ENCODE measurements around the gene ABCC8.

Gene ABCC8

DNA sequence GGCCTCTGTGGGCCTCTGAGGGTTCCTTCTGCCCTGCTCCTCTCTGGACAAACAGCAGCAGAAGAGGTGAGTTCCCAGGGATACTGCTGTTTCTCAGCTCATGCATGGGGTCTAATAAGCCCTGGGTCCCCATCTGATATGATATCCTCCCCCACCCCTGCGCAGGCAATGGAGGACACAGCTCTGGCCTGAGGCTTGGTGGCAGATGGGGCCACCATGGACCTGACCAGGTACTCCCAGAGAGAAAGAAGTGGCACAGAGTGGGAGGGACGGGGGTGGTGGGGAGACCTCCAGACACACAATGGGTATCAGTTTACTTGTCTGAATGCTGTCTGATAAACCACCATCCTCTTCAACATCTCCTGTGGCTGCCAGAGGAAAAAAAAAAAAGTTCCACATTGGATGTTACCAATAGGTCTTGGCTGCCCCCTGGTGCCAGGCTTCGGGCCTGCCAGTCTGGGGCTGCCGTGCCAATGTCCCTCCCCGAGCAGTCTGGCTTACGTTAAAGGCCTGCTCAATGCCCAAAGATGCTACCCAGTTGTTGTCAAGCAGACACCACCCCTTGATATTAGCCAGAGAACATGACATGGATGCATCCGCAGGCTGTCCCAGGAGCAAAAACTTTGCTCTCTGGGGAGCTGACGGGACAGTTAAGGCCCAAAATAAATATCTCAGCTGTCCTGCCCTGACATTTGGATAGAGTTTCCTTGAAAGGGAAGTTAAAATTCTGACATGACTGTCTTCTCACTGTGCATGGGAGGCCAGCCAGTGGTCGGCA is 27.9 kb upstream of the ABCC8 start:
- peak; percentile 47 for DNase-seq

DNA sequence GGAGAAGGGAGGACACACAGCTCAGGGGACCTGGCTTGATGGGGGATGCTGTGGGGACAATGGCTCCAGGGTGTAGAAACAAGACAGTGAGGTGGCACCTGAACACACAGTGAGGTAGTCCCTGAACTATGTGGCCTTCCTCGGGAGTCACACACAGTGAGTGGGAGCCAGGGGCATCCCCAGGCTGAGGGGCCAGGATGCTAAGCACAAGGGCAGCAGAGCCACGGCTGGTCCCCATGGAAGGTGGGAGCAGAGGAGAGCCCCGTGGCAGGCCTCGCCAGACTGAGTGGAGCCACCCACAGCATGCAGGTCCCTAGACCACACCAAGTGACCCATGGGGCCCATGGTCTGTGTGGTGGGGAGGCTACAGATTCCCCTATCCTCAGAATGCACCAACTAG is 26.0 kb upstream of the ABCC8 start:
- DNase-seq = no peak

DNA sequence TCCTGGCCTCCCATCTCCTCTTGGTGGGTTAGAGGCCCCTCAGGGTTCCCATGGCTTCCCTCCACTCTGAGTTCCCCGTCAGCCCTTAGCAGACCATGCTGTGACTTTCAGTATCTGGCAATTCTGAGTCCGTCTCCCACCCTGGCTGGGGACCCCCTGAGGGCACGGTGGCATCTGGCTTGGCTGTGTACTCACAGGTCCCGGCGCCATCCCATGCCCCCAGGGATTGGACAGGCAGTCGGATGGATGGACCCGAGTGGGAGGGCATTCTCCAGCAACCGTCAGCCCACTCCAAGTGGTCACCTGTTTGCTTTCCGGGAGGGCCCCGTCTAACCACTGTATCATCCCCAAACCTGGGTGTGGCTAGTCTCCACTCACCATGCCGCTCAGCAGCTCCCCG is 24.0 kb upstream of the ABCC8 start:
- DNase-seq = no peak

DNA sequence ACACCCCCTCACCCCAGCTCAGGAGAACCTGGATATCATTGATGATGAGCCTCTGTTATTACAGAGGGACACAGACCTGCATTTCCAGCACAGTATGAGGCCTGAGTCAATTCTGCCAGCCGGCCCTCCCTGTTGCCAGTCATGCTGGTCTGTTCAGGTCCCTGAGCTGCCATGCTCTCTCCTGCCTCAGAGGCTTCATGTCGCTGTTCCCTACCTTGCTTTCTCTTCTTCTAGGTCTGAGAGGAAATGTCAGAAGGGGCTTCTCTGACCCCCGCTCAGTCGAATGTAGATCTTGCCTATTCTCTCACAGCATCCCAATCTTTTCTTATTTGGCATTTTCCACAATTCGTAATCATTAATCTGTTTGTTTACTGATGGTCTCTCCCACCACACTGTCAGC is 21.8 kb upstream of the ABCC8 start:
- DNase-seq = no peak

DNA sequence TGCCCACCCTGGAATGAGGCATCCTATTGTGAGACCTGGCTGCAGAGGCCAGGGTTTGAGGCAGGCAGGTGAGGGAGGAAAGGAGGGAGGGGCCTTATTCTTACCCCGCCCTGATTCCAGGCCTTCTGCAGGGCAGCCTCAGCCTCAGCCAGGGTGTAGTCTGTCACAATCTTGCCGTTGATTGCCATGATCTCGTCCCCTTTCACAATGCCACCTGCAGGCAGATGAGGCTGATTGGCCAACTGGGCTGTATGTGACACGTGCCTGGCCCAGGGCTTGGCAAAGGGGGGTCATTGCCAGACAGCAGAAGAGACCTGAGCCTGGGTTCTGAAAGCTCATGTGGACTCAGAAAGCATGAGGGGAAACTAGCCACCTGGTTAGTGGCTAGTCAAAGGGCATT is 21.4 kb upstream of the ABCC8 start:
- DNase-seq = no peak

DNA sequence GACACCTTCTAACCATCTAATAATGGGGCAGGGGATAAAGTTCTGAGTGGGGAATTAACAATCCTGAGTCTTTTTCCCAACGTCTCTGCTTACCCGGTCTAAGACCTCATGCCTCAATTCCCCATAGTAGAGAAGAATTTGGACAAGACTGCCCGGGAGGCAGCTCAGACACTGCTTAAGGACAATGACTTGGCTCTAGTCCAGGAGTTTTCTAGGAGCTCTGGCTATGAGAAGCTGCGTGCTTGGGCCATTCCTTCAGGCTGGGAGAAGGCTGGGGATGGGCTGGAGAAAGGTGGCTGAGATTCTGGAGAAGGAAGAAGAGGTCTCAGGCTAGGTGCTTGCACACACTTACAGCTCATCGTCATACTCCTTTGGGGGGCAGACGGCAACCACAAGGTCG is 19.8 kb upstream of the ABCC8 start:
- no peak for DNase-seq

DNA sequence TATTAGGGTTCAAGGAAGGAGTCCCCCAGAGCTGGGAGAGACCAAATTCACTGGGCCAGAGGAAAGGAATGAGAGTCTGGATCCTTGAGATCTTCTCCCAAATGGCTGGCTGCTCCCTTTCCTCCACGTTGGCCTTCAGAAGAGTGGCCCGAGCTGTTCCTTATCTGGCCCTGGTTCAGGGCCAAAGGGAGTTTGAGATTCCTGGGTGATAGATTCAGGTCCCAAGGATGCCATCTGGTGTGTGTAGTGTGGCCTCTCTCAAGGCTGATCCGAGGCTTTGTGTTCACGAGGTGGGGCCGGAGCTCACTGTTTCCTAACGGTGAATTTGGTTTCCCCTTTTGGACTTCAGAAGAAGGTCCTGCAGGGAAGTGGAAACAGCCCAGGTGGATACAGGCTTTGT is 17.4 kb upstream of the ABCC8 start:
- DNase-seq = no peak

DNA sequence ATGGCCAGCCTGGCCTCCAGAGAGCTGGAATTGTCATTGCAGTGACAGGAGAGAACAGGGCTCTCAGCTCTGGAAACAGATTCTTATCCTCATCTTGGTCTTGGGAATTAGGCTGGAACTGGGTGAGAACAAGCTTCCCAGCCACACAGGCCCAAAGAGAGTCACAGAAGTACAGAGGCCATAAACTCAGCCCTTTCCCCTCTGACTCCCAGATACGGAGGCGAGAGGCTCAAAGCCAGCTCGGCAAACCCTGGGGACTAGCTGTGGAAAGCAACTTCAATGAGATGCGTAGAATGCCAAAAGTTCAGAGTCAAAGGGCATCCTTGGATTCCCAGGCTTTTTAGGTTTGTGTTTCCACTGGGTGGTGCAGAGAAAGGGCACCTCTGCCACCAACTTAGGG is 14.3 kb upstream of the ABCC8 start:
- no peak for DNase-seq

DNA sequence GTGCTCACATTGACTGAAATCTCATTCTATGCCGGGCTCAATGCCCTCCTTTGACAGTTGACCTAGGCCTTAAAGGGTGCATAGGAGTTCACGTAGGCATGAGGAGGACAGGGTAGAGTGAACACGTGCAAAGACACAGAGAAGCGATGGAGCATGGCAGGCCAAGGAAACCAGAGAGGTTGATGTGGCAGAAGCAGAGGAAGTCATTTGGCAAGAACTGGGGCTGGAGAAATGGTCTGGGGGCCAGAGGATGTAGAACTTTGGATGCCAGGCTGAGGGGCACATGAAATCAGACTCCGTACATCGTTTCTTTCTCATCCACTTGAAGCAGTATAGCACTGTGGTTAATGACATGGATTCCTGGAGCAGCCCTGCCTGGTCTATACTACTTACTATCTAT is 13.6 kb upstream of the ABCC8 start:
- DNase-seq = no peak

DNA sequence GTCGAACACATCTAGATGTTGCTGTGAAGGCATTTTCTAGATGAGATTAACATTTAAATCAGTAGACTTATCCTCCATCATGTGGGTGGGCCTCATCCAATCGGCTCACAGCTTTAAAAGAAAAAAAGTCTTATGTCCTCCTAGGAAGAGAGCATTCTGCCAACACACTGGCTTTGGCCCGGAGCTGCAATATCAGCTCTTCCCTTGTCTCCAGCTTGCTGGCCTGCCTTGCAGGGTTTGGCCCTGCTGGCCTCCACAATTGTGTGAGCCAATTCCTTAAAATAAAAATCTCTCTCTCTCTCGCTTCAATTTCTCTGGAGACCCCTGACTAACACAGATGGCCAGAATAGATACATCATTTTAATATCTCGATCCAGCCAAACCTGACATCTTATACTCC is 13.1 kb upstream of the ABCC8 start:
- no peak for DNase-seq

DNA sequence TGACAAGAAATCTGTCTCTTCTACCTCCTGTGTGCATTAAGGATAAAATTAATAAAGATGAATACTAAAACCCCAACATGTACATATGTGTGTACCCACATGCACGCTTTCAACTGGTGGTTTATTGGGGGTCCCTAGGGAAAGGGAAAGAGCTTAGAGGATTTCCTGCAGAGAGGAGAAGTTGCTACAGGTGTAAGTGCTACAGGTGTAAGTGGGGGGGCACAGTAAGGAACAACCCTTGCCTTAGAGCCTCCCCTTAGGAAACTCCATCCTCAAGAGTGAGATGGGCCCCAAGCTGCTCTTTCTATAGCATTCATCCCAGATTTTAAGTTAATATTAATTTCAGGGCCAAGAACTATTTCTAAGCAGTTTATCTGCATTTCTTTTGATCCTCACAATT is 11.9 kb upstream of the ABCC8 start:
- DNase-seq = no peak

DNA sequence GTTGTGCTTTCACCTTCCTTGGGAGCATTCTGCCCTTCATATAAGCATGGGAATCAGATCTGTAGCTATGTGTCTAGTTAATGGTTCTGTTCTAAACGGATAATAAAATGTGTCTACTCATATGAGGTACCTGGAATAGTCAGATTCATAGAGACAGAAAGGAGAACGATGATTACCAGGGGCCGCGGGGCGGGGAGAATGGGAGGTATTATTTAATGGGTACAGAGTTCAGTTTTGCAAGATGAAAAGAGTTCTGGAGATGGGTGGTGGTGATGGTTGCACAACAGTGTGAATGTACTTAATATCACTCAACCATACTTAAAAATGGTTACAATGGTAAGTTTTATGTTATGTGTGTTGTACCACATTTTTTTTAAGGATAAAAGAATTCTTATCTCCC is 10.0 kb upstream of the ABCC8 start:
- no peak for DNase-seq

DNA sequence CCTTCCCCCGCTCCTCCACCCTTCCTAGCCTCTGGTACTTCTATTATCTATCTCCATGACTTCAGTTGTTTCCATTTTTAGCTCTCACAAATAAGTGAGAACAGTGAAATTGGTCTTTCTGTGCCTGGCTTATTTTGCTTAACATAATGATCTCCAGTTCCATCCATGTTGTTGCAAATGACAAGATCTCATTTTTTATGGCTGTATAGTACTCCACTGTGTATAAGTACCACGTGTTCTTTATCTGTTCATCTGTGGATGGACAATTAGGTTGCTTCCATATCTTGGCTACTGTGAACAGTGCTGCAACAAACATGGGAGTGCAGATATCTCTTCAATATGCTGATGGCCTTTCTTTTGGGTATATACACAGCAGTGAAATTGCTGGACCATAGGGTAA is 6.9 kb upstream of the ABCC8 start:
- DNase-seq = no peak

DNA sequence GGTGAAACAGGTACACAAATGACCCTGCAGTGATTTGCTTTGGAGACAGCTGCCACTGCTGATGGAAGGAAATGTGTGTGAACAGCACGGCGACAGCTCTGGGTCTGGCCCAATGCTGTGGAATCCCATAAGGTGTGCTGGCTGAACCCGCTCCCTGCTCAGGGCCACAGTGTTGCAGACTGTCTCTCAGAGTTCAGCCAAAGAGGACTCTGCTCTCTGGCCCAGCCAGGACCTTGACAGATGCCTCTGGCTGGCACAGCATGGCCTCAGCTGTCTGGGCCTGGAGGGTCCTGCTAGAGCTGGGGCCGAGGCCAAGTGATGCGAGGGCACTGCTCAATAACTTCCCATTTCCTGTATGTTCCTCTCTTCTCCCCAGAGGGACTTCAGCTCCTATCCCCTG is 5.3 kb upstream of the ABCC8 start:
- DNase-seq = no peak

DNA sequence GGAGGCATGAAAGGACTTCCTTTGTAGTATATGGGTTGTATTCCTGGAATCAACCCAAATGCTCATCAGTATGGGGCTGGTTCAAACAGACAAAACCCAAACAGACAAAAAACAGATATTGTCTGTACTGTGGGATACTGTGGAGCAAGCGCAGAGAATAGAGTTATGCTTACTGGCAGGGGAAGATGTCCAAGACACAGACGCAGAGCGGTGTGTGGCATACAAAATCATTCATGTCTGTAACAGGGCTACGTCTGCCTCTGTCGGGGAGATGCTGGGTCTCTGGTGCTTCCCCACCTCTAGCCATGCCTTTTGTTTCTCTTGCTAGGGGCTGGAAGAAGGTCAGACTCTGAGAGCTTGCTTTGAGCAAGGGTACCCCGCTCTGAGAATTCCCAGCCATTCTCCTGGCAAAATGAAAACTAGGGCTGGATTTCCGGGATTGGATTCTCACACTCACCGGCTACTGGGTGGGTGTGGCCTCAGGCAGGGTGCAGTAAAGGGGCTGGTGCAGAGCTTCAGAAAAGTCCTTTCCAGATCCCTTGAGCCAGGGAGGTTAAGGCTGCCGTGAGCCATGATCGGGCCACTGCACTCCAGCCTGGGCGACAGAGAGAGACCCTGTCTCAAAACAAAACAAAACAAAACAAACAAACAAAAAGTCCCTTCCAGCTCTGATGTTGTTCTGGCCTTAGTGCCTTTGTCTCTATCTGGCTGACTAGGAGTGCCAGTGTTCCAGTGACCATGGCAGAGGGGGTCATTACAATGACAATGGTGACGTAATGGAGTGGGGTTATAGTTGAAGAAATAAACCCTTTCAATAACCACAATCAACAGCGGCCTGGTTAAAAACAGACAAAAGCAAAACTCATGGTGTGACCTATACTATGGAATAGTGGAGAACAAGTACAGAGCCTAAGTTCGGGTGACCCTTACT is 2.9 kb upstream of the ABCC8 start:
- peak; percentile 35 for DNase-seq

DNA sequence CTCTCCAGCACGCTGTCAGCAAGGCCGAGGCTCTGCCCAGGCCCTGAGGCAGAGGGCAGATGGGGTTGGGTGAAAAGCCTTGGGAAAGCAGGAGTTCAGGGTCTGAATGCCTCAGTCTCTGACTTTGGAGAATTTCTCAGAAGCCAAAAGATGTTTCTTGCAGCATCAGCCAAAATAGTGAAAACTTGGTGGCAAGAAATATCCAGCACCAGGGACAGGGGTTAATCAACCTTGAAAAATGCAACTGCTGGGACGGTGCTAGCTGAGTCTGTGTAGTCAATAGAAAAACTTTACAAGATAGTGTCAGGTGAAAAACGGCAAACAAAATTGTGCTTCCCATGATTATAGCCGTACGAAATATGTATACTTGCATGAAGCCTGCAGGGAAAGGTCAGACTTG is 1.4 kb upstream of the ABCC8 start:
- DNase-seq = no peak

DNA sequence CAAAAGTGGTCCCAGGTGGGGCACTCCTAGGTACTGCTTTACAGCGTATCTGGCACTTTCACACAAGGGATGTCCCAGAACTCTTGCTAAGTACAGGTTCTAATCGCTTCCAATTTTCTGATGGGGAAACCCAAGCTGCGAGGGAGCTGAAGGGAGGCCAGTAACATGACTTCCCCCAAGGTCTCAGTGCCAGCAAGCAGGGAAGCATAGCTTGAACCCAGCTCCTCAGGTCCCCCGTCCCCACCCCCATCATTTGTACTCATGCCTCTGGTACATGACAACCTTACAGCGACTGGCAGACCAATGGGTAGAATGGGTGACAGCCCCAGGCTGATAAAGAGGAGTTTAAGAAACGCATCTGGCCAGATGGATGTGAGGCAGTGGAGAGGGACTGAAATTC is 716 bp upstream of the ABCC8 start:
- DNase-seq = no peak

DNA sequence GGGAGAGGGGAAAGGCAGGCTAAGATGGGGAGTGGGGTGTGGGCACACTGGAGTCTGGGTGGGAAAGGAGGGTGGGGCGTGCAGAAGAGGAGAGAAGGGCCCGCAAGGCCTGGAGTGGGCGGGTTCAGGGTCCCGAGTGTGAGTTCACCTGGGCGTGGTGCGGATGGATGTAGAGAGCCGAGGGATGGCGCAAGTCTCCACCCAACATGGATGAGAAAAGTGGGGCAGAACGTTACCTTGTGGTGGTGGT is 364 bp upstream of the ABCC8 start:
- DNase-seq = no peak

DNA sequence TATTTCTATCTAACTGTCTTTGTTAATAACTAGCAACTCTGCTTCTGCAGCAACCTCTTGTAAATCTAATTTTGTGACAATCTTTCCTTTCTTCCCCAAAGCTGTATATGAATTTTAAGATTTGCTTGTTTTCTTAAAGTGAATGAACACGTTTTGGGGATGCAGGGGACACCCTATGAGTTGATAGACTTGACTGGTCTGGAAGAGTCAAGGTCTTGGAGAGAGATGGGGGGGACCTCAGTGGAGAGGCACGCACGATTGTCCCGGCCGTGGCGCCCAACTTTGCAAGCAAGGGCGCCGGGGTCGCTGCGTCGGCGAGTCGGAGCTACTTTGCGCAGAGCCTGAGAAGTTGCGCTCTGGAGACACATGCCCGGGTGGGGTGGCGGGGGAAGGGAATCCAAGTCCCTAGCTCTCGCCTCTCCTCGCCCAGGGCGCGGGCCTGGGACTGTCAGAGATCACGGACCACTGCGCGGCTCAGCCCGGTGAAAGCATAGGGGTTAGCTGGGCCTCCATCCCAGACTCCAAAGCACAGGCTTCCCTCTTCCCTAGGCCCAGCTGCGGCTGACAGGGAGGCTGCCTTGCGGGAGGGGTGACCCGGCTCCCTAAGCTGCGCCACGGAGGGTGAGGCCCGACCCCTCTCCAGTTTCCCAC is 854 bp downstream of the ABCC8 start:
- DNase-seq = no peak

DNA sequence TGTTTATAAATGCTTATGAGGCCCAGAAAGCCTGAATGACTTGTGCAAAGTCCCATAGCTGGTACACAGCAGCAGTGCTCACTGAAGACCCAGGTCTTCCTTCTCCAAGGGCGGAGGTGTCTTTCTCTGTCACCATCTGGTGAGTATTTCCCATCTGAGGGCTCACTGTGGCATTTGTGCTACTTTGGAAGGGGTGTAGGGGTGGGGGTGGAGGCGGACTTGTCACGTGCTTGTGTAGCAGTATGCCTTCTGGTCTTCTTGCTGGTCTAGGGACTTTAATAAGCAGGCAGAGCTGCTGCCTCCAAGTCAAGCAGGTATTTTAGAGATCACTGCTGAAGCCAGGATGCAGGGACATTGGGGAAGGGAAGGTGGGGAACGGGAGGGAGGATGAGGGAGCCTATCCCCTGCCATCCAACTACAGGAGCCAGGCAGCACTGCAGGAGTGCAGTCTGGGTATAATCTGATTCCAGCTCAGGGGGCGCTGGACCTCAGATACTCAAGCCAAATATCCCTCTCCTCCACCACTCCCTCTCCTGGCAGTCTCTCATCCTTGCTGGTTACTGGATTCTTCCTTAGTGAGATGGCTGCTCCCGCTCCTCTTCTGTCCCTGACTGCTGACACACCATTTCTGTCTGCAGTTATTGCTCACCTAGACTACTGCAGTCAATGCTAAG is 3.4 kb downstream of the ABCC8 start:
- DNase-seq = peak; percentile 8

DNA sequence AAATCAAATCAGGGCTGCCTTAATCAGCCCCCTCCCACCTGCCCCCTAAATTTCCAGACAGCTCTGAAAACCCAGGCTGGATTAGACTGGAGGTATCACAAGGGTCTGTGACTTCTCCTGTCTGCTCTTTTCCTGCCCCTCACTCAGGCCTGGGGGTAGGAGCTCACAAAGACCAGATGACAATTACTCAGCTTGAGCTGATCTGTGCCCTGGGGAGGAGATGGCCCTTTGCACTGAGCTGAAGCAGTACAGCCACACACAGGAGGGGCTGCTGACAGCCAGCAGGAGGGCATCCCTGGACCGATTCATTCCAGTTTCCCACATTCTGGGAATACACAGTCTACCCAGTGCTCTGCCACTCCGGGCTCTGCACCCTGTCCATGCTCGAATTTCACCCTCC is 4.2 kb downstream of the ABCC8 start:
- DNase-seq = no peak

DNA sequence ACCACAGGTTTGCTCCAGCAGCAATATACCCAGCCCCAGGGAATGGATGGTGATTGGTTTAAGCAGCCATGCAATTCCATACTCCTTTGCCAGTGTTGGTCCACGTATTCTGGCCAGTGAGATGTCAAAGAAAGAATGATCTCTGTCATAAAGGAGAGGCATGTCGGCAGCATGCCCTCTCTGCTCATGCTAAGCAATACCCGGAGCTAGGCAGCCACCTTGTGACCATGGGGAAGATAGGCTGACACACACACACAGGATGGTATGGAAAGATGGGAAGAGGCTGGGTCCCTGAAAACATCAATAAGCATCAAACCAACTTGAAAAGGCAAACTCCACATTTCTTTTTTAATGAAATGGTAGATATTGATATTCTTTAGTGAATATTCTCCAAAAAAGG is 5.1 kb downstream of the ABCC8 start:
- DNase-seq = no peak

DNA sequence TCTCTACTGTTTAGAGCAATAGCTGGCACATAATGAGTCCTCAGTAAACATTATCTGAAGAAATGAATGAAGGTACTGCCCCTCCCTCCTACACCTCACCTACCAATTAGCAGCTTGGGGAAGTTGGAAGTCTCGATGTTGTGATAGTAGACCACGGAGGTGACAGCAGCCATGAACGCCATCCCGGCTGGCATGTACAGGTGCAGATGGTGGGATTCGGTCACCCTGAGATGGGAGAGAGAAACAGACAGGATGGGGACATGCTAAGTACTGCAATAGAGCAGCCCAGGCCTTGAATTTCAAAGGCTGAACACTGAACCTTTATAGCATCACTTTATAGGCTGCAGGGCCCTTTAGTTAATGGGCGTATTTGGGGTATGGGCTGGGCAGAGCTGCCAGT is 6.6 kb downstream of the ABCC8 start:
- DNase-seq = no peak

DNA sequence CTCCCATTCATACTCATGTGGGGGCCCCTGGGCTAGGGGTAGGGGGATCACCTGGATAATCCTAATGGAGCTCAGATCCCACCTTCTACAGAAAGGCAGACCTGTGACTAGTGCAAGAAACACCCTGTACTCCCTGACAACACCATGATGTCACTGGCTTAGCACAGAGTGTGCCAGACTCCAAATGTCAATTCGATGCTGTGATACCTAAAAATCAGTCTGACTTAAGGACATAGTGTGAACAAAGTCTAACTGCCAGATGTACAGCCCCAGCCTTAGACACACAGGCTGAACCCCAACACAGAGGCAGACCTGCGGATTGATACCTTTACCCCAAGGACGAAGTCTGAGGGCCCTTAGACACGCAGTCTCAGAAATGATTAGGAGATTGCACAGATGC is 8.5 kb downstream of the ABCC8 start:
- DNase-seq = no peak
